Left renal pelvis (tissue), 4 donors: Measurements from ENCODE around the gene NIN. TPM values are rescaled to one million over a fixed set of nuclear protein-coding genes. Genes with fewer than 3 reads are reported as not detected.
"Not testable (repeated sequence)": the region's sequence is repeated elsewhere in the genome, so short reads cannot be mapped to it uniquely, and the experiment has no call there.

Experiments used
- DNase-seq, 4 donors: peaks; one replicate each; pipeline ENCODE4 v3.0.0-alpha.2; 2013; ENCODE audit warnings: low read depth in 4 of 4, low spot score in 3 of 4
- polyA plus RNA-seq, 4 donors: library from polyadenylated mRNA; unstranded; fragments of 120-200 nt; gene quantifications; one replicate each; pipeline ENCODE4 v1.2.1, GENCODE V29; 2013; ENCODE audit not compliant: insufficient read length in 4 of 4

The NIN gene
- polyA plus RNA-seq, 4 donors: 21.5 to 35.8 (median 34.1) TPM

DNA sequence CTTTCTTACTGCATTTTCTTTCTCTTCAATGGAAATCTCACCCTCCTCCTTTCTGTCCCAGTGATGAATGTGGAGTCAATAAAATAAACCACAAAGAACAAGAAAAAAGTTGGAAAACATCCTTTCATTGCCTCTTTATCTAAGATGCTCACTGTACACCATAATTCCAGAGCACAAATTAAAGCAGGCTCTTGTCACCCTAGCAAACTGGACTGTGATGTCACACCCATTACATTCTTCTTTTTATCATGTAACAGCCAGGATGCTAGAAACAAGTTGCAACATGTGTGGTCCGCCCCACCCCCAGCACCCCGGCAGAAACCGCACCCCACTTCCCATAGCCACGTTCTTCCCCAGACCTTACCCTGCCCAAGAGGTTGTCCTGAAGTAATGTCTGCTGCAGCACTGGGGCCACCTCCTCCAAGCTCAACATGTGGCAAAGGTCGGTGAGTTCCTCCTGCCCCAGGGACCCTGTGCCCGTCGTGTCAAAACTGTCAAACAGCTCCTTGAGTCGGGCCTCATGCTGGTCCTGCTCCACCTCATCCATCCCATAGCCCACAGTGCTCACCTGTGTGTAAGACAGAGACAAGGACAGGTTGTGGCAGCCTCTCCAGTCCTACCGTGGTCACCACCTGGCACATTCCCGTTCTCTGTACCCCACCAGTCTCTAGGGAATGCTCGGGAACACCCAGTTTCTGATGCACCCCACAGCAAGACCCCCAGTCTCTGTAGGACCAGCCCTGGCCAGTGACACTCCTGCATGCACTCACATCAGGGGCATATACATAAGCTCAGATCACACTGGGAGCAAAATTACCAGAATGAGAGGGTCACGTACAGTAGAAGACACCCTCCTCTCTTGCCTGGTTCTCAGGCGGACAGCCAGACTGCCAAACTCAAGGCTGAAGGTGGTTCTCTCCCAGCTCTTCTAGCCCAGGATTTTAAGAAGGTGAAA, 9.2 kb downstream of the NIN start:
- no peak for DNase-seq

- DNase-seq: no peak
These were observed 10.0 kb downstream of the NIN start for GRCh38 chr14:50820786-50821509.

- DNase-seq: not testable (repeated sequence)
These were observed 11.7 kb downstream of the NIN start for GRCh38 chr14:50819303-50819702.

GRCh38 chr14:50816395-50817047, 14.4 kb downstream of the NIN start:
- no peak for DNase-seq

GRCh38 chr14:50815526-50815925, 15.4 kb downstream of the NIN start:
- DNase-seq: not testable (repeated sequence)

GRCh38 chr14:50815058-50815457, 15.9 kb downstream of the NIN start:
- not testable (repeated sequence) for DNase-seq

- no peak for DNase-seq
These were observed 16.8 kb downstream of the NIN start for GRCh38 chr14:50814161-50814560.

GRCh38 chr14:50813544-50813863, 17.5 kb downstream of the NIN start:
- DNase-seq: no peak

- no peak for DNase-seq
These were observed 18.0 kb downstream of the NIN start for GRCh38 chr14:50812856-50813543.

- DNase-seq: no peak
These were observed 18.8 kb downstream of the NIN start for GRCh38 chr14:50812180-50812579.

- no peak for DNase-seq
These were observed 22.9 kb downstream of the NIN start for GRCh38 chr14:50808053-50808452.

DNA sequence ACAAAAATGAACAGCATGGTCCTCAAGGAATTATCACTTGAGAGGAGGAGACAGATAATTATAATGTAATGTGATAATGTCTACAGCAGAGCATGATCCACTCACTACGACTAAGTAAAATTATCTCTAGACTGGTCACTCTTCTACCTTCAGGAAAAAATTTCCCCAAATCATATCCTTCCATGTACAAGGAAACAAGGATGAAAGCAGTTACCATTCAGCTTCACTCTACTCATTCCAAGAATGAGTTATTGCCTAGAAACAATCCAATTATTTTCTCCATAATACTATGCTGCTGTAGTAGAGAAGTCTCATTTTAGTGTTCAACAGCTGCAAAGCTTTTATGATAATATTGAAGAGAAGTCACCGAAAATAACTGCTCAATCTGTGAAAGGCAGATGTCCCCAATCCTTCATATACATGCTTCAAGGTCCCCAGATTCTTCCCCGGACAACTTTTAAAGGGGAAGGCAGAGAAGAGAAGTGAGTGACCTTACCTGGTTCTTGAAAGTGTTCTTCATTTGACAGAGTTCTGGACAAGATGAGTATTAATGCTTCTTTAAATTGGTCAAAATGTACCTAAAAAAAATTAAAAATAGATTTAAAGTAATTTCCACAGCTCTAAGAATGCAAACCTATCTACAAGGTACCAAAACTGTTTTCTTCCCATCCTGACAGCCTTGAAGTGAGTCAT, 24.6 kb downstream of the NIN start:
- no peak for DNase-seq

- no peak for DNase-seq
These were observed 25.6 kb downstream of the NIN start for GRCh38 chr14:50805396-50805795.

- no peak for DNase-seq
These were observed 26.7 kb downstream of the NIN start for GRCh38 chr14:50804181-50804721.

- DNase-seq: no peak
These were observed 29.3 kb downstream of the NIN start for GRCh38 chr14:50801706-50802105.

- DNase-seq: no peak
These were observed 30.9 kb downstream of the NIN start for GRCh38 chr14:50800032-50800431.

DNA sequence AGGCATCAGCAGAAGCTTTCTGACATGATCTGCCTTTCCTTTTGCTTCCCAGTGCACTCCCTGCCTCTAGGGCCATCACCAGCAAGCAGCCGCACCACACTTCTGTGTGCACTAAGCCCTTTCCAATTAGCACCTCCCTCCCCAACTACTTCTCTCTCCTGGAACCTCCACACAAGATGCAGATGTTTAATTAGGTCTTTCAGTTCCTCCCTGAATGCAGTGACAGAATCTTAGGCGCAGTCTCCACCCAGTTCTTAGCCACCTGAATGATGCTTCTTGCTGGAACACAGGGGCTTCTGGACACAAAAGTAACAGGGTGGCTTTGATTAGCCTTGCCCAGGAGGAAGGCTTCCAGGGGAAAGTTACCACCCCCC, 32.9 kb downstream of the NIN start:
- no peak for DNase-seq

DNA sequence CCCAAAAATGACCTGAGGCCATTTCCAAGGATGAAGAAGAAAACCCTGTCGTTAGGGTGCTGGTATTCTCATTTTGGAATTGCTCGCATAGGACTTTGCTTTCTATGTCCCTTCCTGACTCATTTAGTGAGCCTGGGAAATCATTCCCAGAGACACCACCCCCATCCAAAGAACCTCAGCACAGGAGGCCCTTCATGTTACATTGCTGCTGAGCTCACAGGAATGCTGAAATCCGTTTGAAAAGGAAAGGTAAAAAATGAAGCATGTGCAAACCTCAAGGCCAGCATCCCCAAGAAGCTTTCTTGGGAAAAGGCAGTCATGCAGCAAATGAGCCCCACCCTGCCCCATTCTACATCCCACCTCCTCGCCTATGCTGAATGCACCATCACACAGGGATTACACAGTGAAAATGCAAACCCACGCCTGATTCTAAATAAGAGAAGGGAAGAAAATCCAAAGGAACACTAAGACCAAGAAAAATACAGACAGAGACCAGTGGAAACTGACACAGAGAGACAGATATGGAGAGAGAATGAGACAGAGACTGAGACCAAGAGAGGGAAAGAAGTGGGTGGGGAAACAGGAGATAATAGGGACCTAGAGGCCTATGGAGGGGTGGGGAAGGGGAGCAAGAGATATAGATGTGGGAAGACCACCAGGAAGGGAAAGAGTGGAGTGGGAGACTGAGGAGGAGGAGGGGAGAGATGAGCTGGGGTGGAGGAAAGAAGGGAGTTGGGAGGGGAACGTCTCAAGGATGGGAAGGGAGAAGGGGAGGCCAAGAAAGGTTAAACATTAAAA, 33.5 kb downstream of the NIN start:
- DNase-seq: no peak

DNA sequence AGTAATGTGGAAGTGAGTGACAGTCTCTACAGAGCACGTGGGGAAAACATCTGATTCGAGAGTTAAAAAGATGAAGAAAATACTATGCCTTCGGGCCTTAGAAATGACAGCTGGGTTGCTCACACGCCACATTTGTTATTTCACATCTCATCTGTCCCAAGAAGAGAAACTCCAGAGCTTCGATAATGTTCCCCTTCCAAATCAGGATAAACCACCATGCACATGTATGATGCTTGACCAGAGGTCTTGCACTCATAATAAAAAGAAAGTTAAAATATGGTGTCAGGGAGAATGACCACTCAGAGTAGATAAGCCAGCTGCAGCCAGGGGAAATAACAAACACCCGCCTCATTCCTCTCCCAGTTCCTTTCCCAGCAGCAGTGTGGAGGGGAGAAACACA, 34.6 kb downstream of the NIN start:
- no peak for DNase-seq
